Measurements from ENCODE around the gene SYNM. TPM values are rescaled to one million over a fixed set of nuclear protein-coding genes. Genes with fewer than 3 reads are reported as not detected.

Gene SYNM
- total RNA-seq, 1 donor from 2014 or later: 378 TPM

- Histone ChIP-seq H3K27ac (replicated peaks) (peak overlapping the region; percentile 94), H3K4me3 (no peak overlapping the region)
- intact Hi-C loops (cut with micrococcal nuclease): no loop called here
Observed at GRCh38 chr15:99121207-99121606, 16.3 kb downstream of the SYNM start.

GRCh38 chr15:99121691-99122410, 17.0 kb downstream of the SYNM start:
- H3K4me1 ChIP-seq: peaks cover 84% of the 10 kb centered on the region
- no peak for TF ChIP-seq CTCF (IDR thresholded peaks at IDR 0.05; ENCODE audit: borderline replicate concordance)
- peaks cover 35% of the 10 kb centered on the region for H3K36me3 ChIP-seq
- intact Hi-C loops (cut with micrococcal nuclease): no loop called here
- H3K27ac ChIP-seq (replicated peaks): peak overlapping the region; percentile 94
- no peaks in the 10 kb centered on the region for H3K9me3 ChIP-seq (replicated peaks)
- H3K27me3 ChIP-seq (ENCODE audit: low read depth): no peaks in the 10 kb centered on the region
- no peak for DNase-seq
- no peak overlapping the region for H3K4me3 ChIP-seq

More at GRCh38 chr15:99121207-99121606, 16.3 kb downstream of the SYNM start:
- Histone ChIP-seq H3K36me3 (peaks cover 35% of the 10 kb centered on the region), H3K27me3 (ENCODE audit: low read depth) (no peaks in the 10 kb centered on the region), H3K9me3 (replicated peaks) (no peaks in the 10 kb centered on the region), H3K4me1 (peaks cover 81% of the 10 kb centered on the region)
- no peak for TF ChIP-seq CTCF (IDR thresholded peaks at IDR 0.05; ENCODE audit: borderline replicate concordance)
- no peak for DNase-seq

- TF ChIP-seq CTCF (IDR thresholded peaks at IDR 0.05; ENCODE audit: borderline replicate concordance): no peak
- Histone ChIP-seq H3K27me3 (ENCODE audit: low read depth) (no peaks in the 10 kb centered on the region), H3K9me3 (replicated peaks) (no peaks in the 10 kb centered on the region), H3K36me3 (peaks cover 31% of the 10 kb centered on the region), H3K27ac (replicated peaks) (peak overlapping the region; percentile 94), H3K4me1 (peaks cover 84% of the 10 kb centered on the region), H3K4me3 (peak overlapping the region; percentile 52)
- intact Hi-C loops (cut with micrococcal nuclease): no loop called here
- no peak for DNase-seq
Observed at GRCh38 chr15:99122831-99123712, 18.2 kb downstream of the SYNM start.

GRCh38 chr15:99123713-99124451, 19.0 kb downstream of the SYNM start:
- H3K27ac ChIP-seq (replicated peaks): peak overlapping the region; percentile 94
- peak; percentile 87 for DNase-seq
- intact Hi-C loops (cut with micrococcal nuclease): no loop called here
- peak overlapping the region; percentile 52 for H3K4me3 ChIP-seq
- no peaks in the 10 kb centered on the region for H3K9me3 ChIP-seq (replicated peaks)
- no peak for TF ChIP-seq CTCF (IDR thresholded peaks at IDR 0.05; ENCODE audit: borderline replicate concordance)
- no peaks in the 10 kb centered on the region for H3K27me3 ChIP-seq (ENCODE audit: low read depth)
- H3K4me1 ChIP-seq: peaks cover 76% of the 10 kb centered on the region
- H3K36me3 ChIP-seq: peaks cover 31% of the 10 kb centered on the region

GRCh38 chr15:99124641-99125040, 19.8 kb downstream of the SYNM start:
- Histone ChIP-seq H3K4me3 (peak overlapping the region; percentile 52), H3K36me3 (peaks cover 29% of the 10 kb centered on the region), H3K4me1 (peaks cover 69% of the 10 kb centered on the region), H3K9me3 (replicated peaks) (no peaks in the 10 kb centered on the region), H3K27ac (replicated peaks) (peak overlapping the region; percentile 94), H3K27me3 (ENCODE audit: low read depth) (no peaks in the 10 kb centered on the region)
- intact Hi-C loops (cut with micrococcal nuclease): no loop called here
- DNase-seq: no peak
- TF ChIP-seq CTCF (IDR thresholded peaks at IDR 0.05; ENCODE audit: borderline replicate concordance): no peak
